Neural progenitor cell (in vitro differentiated cells): ENCODE results near the gene CCL5. TPM values are rescaled to one million over a fixed set of nuclear protein-coding genes. Genes with fewer than 3 reads are reported as not detected.

Experiments used
- DNase-seq: peaks from one replicate; pipeline ENCODE4 v3.0.0-alpha.2; 2016; ENCODE audit warnings: low spot score
- H2AFZ ChIP-seq: fragments of 200-600 bp; sonication (generic); replicated peaks from 2 replicates; pipeline ENCODE4 v1.6.1; 2016; ENCODE audit warnings: antibody characterized with exemption
- H3F3A ChIP-seq: fragments of 200-600 bp; sonication (generic); 2 replicates; pipeline ENCODE4 v1.6.1; 2016; ENCODE audit warnings: antibody characterized with exemption, low read depth
- H3K27ac ChIP-seq: fragments of 200-600 bp; sonication (generic); 2 replicates; pipeline ENCODE4 v1.5.1; 2016; ENCODE audit warnings: mild to moderate bottlenecking
- H3K27me3 ChIP-seq: fragments of 200-600 bp; sonication (generic); 2 replicates; pipeline ENCODE4 v1.6.1; 2016; ENCODE audit warnings: mild to moderate bottlenecking, moderate library complexity
- H3K36me3 ChIP-seq: fragments of 200-600 bp; sonication (generic); 2 replicates; pipeline ENCODE4 v1.5.1; 2016
- H3K4me1 ChIP-seq: fragments of 200-600 bp; sonication (generic); 2 replicates; pipeline ENCODE4 v1.6.1; 2016; ENCODE audit warnings: mixed run types
- H3K4me2 ChIP-seq: fragments of 200-600 bp; sonication (generic); 2 replicates; pipeline ENCODE4 v1.6.1; 2016
- H3K4me3 ChIP-seq: fragments of 200-600 bp; sonication (generic); 2 replicates; pipeline ENCODE4 v1.5.1; 2016
- H3K79me2 ChIP-seq: fragments of 200-600 bp; sonication (generic); 2 replicates; pipeline ENCODE4 v1.6.1; 2016; ENCODE audit warnings: low read depth
- H3K9ac ChIP-seq: fragments of 200-600 bp; sonication (generic); 2 replicates; pipeline ENCODE4 v1.6.1; 2016
- H3K9me3 ChIP-seq: fragments of 200-600 bp; sonication (generic); 2 replicates; pipeline ENCODE4 v1.5.1; 2016; ENCODE audit warnings: low read depth
- H4K20me1 ChIP-seq: fragments of 200-600 bp; sonication (generic); 2 replicates; pipeline ENCODE4 v1.6.1; 2016; ENCODE audit warnings: low read depth
- H3K27ac Mint-ChIP-seq: 3 replicates; pipeline ENCODE4 v1.8.0; 2021; ENCODE audit warnings: mixed read lengths
- H3K27me3 Mint-ChIP-seq: 2 replicates; pipeline ENCODE4 v1.8.0; 2022; ENCODE audit warnings: low read depth, mild to moderate bottlenecking, inconsistent platforms, moderate library complexity, mixed read lengths; ENCODE audit not compliant: insufficient read depth
- H3K36me3 Mint-ChIP-seq: 3 replicates; pipeline ENCODE4 v1.8.0; 2021; ENCODE audit warnings: mixed read lengths
- H3K4me1 Mint-ChIP-seq: 3 replicates; pipeline ENCODE4 v1.8.0; 2021; ENCODE audit warnings: mixed read lengths
- H3K4me3 Mint-ChIP-seq: 3 replicates; pipeline ENCODE4 v1.8.0; 2021; ENCODE audit warnings: mild to moderate bottlenecking, moderate library complexity, mixed read lengths
- H3K9me3 Mint-ChIP-seq: 3 replicates; pipeline ENCODE4 v1.8.0; 2020; ENCODE audit warnings: mixed read lengths
- EZH2 ChIP-seq: fragments of 200-600 bp; sonication (generic); IDR thresholded peaks from 2 replicates; pipeline ENCODE4 v1.6.1; 2017; ENCODE audit warnings: antibody characterized with exemption, mild to moderate bottlenecking, moderate library complexity
- EZH2phosphoT487 ChIP-seq: fragments of 200-600 bp; sonication (generic); IDR thresholded peaks from 2 replicates; pipeline ENCODE4 v1.6.1; 2017; ENCODE audit warnings: antibody characterized with exemption
- total RNA-seq: library from RNA; depleted of rRNA; stranded (reverse); fragments of >200 nt; gene quantifications from 2 replicates; pipeline ENCODE4 v1.2.3, GENCODE V29; 2015; ENCODE audit warnings: low replicate concordance
- TF ChIP-seq, protein P1 (sequence below): fragments of 200-600 bp; sonication (generic); IDR thresholded peaks from 2 replicates; pipeline ENCODE4 v1.5.1; 2017; ENCODE audit warnings: antibody characterized with exemption, mild to moderate bottlenecking

CCL5 gene
- total RNA-seq = not detected in 2 replicates

DNA sequence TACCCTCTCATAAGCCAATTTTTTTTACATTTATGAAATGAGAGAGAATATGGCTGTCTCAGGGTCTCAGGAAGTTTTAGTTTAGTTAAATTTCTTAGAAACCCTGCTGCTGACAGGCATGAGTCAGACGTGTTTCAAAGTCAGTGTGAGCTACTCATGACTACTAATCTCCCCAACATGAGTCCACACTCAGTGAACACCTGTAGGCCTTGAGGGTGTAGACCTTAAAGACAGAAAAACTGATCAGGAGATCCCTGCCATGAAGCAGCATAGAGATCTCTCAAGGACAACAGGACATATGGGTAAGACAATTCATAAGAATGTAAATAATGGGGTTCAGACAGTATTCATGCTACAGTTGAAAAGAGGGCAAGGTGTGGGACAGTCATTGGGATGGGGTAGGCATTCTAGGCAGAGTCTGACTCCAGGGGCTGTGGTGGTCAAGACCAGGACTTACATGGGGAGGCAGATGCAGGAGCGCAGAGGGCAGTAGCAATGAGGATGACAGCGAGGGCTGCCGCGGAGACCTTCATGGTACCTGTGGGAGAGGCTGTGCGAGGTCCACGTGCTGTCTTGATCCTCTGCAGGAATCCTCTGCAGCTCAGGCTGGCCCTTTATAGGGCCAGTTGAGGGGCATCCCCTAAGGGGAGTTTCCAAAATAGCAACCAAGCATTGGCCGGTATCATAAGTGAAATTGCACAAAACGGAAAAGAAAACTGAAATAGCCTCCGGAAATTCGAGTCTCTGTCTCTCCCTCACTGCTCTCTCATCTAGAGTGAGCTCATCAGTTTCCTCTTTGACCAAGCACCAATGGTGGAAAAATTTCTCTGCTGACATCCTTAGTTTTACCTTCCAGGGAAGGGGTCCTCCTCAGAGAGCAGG, at the start of gene CCL5:
Gene CCL5, minus strand, starts transcription at position 588 of the 882 bp plus-strand sequence.
- Mint-ChIP-seq H3K36me3 (no peaks in the 10 kb centered on the region), H3K9me3 (no peaks in the 10 kb centered on the region), H3K4me3 (no peak within 1 kb of the TSS), H3K27ac (no peak within 1 kb of the TSS), H3K27me3 (peaks cover 8% of the 10 kb centered on the region), H3K4me1 (no peaks in the 10 kb centered on the region)
- no peak within 1 kb of the TSS for H3K27ac ChIP-seq
- no peak for TF ChIP-seq EZH2phosphoT487
- TF ChIP-seq EZH2 = no peak
- TF ChIP-seq, protein P1, sequence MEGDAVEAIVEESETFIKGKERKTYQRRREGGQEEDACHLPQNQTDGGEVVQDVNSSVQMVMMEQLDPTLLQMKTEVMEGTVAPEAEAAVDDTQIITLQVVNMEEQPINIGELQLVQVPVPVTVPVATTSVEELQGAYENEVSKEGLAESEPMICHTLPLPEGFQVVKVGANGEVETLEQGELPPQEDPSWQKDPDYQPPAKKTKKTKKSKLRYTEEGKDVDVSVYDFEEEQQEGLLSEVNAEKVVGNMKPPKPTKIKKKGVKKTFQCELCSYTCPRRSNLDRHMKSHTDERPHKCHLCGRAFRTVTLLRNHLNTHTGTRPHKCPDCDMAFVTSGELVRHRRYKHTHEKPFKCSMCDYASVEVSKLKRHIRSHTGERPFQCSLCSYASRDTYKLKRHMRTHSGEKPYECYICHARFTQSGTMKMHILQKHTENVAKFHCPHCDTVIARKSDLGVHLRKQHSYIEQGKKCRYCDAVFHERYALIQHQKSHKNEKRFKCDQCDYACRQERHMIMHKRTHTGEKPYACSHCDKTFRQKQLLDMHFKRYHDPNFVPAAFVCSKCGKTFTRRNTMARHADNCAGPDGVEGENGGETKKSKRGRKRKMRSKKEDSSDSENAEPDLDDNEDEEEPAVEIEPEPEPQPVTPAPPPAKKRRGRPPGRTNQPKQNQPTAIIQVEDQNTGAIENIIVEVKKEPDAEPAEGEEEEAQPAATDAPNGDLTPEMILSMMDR = no peak
- no peaks in the 10 kb centered on the region for H3F3A ChIP-seq
- H2AFZ ChIP-seq = no peak within 1 kb of the TSS
- H3K4me3 ChIP-seq = no peak within 1 kb of the TSS
- H3K79me2 ChIP-seq = no peaks in the 10 kb centered on the region
- H4K20me1 ChIP-seq = no peaks in the 10 kb centered on the region
- H3K9ac ChIP-seq = no peak within 1 kb of the TSS
- no peaks in the 10 kb centered on the region for H3K9me3 ChIP-seq
- no peaks in the 10 kb centered on the region for H3K27me3 ChIP-seq
- H3K4me1 ChIP-seq = no peaks in the 10 kb centered on the region
- no peak for DNase-seq
- H3K4me2 ChIP-seq = no peak within 1 kb of the TSS
- H3K36me3 ChIP-seq = no peaks in the 10 kb centered on the region

DNA sequence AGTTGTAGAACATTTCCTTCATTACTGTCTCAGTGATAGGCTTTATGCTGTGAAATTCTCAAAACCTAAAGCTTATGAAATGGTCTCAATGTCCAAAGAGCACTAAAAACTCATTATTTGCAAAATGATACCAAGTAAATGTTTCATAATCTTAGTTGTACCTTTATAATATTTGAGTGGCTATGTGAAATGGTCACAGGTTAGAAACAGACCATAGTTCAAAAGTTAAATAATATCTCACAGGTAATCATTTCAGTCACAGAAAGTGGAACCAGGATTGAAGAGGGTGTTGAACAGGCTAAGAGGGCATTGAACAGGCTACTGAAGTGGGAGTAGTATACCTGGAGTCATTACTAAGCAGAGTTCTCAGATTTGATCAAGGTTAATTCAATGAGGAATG, 47.6 kb upstream of the CCL5 start:
- Histone ChIP-seq H4K20me1 (no peaks in the 10 kb centered on the region), H3K9me3 (no peaks in the 10 kb centered on the region), H3K27me3 (no peaks in the 10 kb centered on the region), H3K36me3 (no peaks in the 10 kb centered on the region), H3K4me3 (no peak overlapping the region), H3K4me2 (no peak overlapping the region), H3F3A (peaks cover 7% of the 10 kb centered on the region), H3K4me1 (peaks cover 18% of the 10 kb centered on the region), H3K27ac (no peak overlapping the region), H3K79me2 (no peaks in the 10 kb centered on the region), H2AFZ (no peak overlapping the region), H3K9ac (no peak overlapping the region)
- Mint-ChIP-seq H3K4me3 (no peak overlapping the region), H3K27ac (no peak overlapping the region), H3K4me1 (peaks cover 22% of the 10 kb centered on the region), H3K9me3 (no peaks in the 10 kb centered on the region), H3K36me3 (peaks cover 3% of the 10 kb centered on the region), H3K27me3 (peaks cover 3% of the 10 kb centered on the region)
- TF ChIP-seq EZH2phosphoT487 (no peak), EZH2 (no peak)
- TF ChIP-seq, protein P1 = no peak
- DNase-seq = no peak

DNA sequence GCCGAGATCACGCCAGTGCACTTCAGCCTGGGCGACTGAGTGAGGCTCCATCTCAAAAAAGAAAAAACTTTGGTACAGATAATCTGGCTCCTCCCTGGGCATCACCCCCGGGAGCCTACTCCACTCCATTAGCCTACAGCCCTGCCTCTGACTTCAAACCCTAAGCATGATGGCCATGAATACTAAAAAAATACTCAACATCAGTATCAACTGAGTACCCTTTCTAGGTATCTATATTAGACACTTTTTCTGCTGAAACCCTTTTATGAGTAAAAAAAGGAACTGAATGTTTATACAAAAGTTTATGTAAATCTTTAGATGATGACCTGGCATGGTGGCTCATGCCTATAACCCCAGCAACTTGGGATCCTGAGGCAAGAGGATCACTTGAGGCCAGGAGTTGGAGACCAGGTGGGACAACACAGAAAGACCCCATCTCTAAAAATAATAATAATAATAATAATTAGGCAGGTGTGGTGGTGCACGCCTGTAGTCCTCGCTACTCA, 43.5 kb upstream of the CCL5 start:
- Histone ChIP-seq H3K27ac (no peak overlapping the region), H2AFZ (no peak overlapping the region), H3K4me1 (no peaks in the 10 kb centered on the region), H3K36me3 (peaks cover 6% of the 10 kb centered on the region), H3K9ac (no peak overlapping the region), H4K20me1 (no peaks in the 10 kb centered on the region), H3F3A (peaks cover 10% of the 10 kb centered on the region), H3K4me2 (no peak overlapping the region), H3K79me2 (no peaks in the 10 kb centered on the region), H3K4me3 (no peak overlapping the region), H3K27me3 (no peaks in the 10 kb centered on the region), H3K9me3 (no peaks in the 10 kb centered on the region)
- Mint-ChIP-seq H3K4me1 (no peaks in the 10 kb centered on the region), H3K36me3 (peaks cover 17% of the 10 kb centered on the region), H3K27me3 (no peaks in the 10 kb centered on the region), H3K4me3 (no peak overlapping the region), H3K27ac (no peak overlapping the region), H3K9me3 (no peaks in the 10 kb centered on the region)
- TF ChIP-seq EZH2 = no peak
- TF ChIP-seq EZH2phosphoT487 = no peak
- TF ChIP-seq, protein P1 = no peak
- DNase-seq = no peak
